Stimulated activated naive B cell treated with anti-CD40 and anti-IgM and Interleukin-4, amounts not matched to agents 10 μg/mL and 1 μg/mL and 100 μg/mL, for 72 hours (primary cell): ENCODE data around the gene BHLHE23.

Source experiments
- ATAC-seq, 2 donors: fragments of 150-1000 bp; cut with Tn5 transposase; replicated peaks; 2 replicates each; pipeline ENCODE4 v1.10.0; 2021; ENCODE audit warnings: moderate library complexity in 1 of 2
- DNase-seq: peaks from one replicate; pipeline ENCODE4 v3.0.0; 2021
- H3K27ac Mint-ChIP-seq: one replicate; pipeline ENCODE4 v1.8.0; 2022; ENCODE audit warnings: mild to moderate bottlenecking, mixed read lengths
- H3K27me3 Mint-ChIP-seq, 2 donors: one replicate each; pipeline ENCODE4 v1.8.0; 2022; ENCODE audit warnings: mixed read lengths in 2 of 2
- H3K36me3 Mint-ChIP-seq, 2 donors: one replicate each; pipeline ENCODE4 v1.8.0; 2022; ENCODE audit warnings: mixed read lengths in 2 of 2, mild to moderate bottlenecking in 1 of 2
- H3K4me1 Mint-ChIP-seq, 2 donors: one replicate each; pipeline ENCODE4 v1.8.0; 2022; ENCODE audit warnings: mixed read lengths in 2 of 2, mild to moderate bottlenecking in 1 of 2
- H3K4me3 Mint-ChIP-seq, 2 donors: one replicate each; pipeline ENCODE4 v1.8.0; 2022; ENCODE audit warnings: mild to moderate bottlenecking in 2 of 2, mixed read lengths in 2 of 2, moderate library complexity in 1 of 2
- H3K9me3 Mint-ChIP-seq, 2 donors: one replicate each; pipeline ENCODE4 v1.8.0; 2022; ENCODE audit warnings: mixed read lengths in 2 of 2, mild to moderate bottlenecking in 1 of 2

The BHLHE23 gene

GRCh38 chr20:63006540-63007359, at the start of gene BHLHE23:
TSS of gene BHLHE23 (minus strand) at chr20:63006964. CDS start at chr20:63006774, 190 bp downstream.
- no peak for DNase-seq
- Mint-ChIP-seq H3K27ac (peak within 1 kb of the TSS; percentile 89), H3K4me3 (peak within 1 kb of the TSS; percentile 46 to 72)

GRCh38 chr20:63055575-63056235, 48.9 kb upstream of the BHLHE23 start:
- no peak overlapping the region for H3K27ac Mint-ChIP-seq
- no peak overlapping the region for H3K4me3 Mint-ChIP-seq
- peaks cover 0 to 2% of the 10 kb centered on the region in 2 donors for H3K4me1 Mint-ChIP-seq
- no peaks in the 10 kb centered on the region for H3K36me3 Mint-ChIP-seq
- DNase-seq (no peak), ATAC-seq (peak in 1 of 2 donors; percentile 16)
- H3K9me3 Mint-ChIP-seq, result no peaks in the 10 kb centered on the region
- peaks cover 8 to 35% of the 10 kb centered on the region in 2 donors for H3K27me3 Mint-ChIP-seq

More at GRCh38 chr20:63006540-63007359, at the start of gene BHLHE23:
- H3K9me3 Mint-ChIP-seq, result no peaks in the 10 kb centered on the region
- H3K36me3 Mint-ChIP-seq, result no peaks in the 10 kb centered on the region
- peaks cover 26 to 54% of the 10 kb centered on the region in 2 donors for H3K4me1 Mint-ChIP-seq
- ATAC-seq, result no peak
- H3K27me3 Mint-ChIP-seq, result peaks cover 53 to 83% of the 10 kb centered on the region in 2 donors

GRCh38 chr20:63054681-63055240, 48.0 kb upstream of the BHLHE23 start:
- H3K27ac Mint-ChIP-seq, result no peak overlapping the region
- peaks cover 5 to 27% of the 10 kb centered on the region in 2 donors for H3K27me3 Mint-ChIP-seq
- H3K4me3 Mint-ChIP-seq, result no peak overlapping the region
- DNase-seq, result no peak
- peaks cover 0 to 2% of the 10 kb centered on the region in 2 donors for H3K4me1 Mint-ChIP-seq
- no peak for ATAC-seq
- H3K9me3 Mint-ChIP-seq, result no peaks in the 10 kb centered on the region
- no peaks in the 10 kb centered on the region for H3K36me3 Mint-ChIP-seq

- no peak for ATAC-seq
- peaks cover 0 to 3% of the 10 kb centered on the region in 2 donors for H3K9me3 Mint-ChIP-seq
- H3K36me3 Mint-ChIP-seq, result peaks cover 0 to 3% of the 10 kb centered on the region in 2 donors
- H3K4me3 Mint-ChIP-seq, result no peak overlapping the region
- no peak for DNase-seq
- peaks cover 5 to 20% of the 10 kb centered on the region in 2 donors for H3K27me3 Mint-ChIP-seq
- H3K27ac Mint-ChIP-seq, result no peak overlapping the region
- H3K4me1 Mint-ChIP-seq, result peaks cover 0 to 4% of the 10 kb centered on the region in 2 donors
Observed at GRCh38 chr20:63054103-63054474, 47.3 kb upstream of the BHLHE23 start.

DNA sequence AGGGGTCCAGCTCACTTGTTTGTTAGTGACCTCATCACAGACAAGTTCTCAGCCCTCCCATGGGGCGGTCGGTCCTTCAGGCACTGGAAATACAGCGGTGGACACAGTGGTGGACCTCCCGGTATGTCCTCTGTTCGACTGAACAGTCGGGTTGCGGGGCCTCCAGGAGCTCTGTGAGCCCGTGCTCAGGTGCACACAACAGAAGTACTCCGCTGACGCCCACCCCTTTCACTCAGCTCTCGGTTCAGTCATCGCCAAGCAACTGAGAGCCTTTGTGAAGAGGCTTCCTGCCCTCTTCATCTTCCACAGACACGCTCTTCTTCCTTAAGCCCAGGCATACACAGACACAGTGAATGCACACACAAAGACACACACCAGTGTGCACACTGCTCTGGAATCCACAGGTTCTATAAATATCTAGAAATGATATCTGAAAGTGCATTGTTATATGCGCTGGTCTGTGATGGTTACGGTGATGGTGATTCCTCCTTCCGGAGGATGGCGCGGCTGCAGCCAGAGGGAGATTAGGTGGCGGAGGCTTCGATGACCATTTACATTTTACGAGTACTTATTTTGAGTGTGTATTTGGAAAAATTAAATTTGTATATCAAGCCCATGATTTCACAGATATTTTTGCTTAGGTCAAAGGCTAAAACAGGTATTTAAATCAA, 46.8 kb upstream of the BHLHE23 start:
- peaks cover 0 to 4% of the 10 kb centered on the region in 2 donors for H3K4me1 Mint-ChIP-seq
- H3K27me3 Mint-ChIP-seq, result peaks cover 5 to 20% of the 10 kb centered on the region in 2 donors
- H3K9me3 Mint-ChIP-seq, result peaks cover 0 to 3% of the 10 kb centered on the region in 2 donors
- peaks cover 0 to 3% of the 10 kb centered on the region in 2 donors for H3K36me3 Mint-ChIP-seq
- DNase-seq (no peak), ATAC-seq (no peak)
- no peak overlapping the region for H3K27ac Mint-ChIP-seq
- H3K4me3 Mint-ChIP-seq, result no peak overlapping the region

GRCh38 chr20:63052571-63053431, 46.0 kb upstream of the BHLHE23 start:
- Mint-ChIP-seq H3K4me3 (no peak overlapping the region), H3K36me3 (peaks cover 0 to 3% of the 10 kb centered on the region in 2 donors), H3K4me1 (peaks cover 0 to 4% of the 10 kb centered on the region in 2 donors), H3K27me3 (peaks cover 5 to 23% of the 10 kb centered on the region in 2 donors), H3K9me3 (peaks cover 0 to 3% of the 10 kb centered on the region in 2 donors), H3K27ac (no peak overlapping the region)
- ATAC-seq, result no peak
- DNase-seq, result no peak

DNA sequence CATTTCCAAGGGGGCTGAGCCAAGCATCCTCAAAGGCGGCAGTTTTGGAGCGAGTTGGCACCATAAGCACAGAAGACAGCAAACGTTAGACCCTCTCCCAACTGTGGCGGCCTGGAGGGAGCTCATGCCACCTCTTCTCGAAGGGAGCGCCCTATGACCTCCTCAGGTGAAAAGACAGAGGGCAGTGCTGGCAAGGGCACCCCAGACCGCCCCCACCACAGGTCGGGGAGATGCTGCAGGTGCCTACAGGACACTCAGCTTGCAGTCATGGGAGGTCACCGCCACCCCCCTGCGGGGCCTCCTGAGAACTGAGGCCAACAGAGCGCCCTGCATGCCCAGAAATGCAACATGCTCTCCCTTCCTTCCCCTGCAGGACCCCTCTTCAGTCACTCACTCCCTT, 45.1 kb upstream of the BHLHE23 start:
- H3K27ac Mint-ChIP-seq, result no peak overlapping the region
- DNase-seq, result no peak
- H3K27me3 Mint-ChIP-seq, result peaks cover 5 to 30% of the 10 kb centered on the region in 2 donors
- H3K36me3 Mint-ChIP-seq, result peaks cover 2 to 3% of the 10 kb centered on the region in 2 donors
- H3K4me1 Mint-ChIP-seq, result peaks cover 0 to 4% of the 10 kb centered on the region in 2 donors
- no peak overlapping the region for H3K4me3 Mint-ChIP-seq
- no peak for ATAC-seq
- H3K9me3 Mint-ChIP-seq, result peaks cover 0 to 7% of the 10 kb centered on the region in 2 donors

GRCh38 chr20:63051186-63051860, 44.6 kb upstream of the BHLHE23 start:
- no peak overlapping the region for H3K4me3 Mint-ChIP-seq
- H3K27ac Mint-ChIP-seq, result no peak overlapping the region
- peaks cover 0 to 7% of the 10 kb centered on the region in 2 donors for H3K9me3 Mint-ChIP-seq
- no peak for ATAC-seq
- H3K36me3 Mint-ChIP-seq, result peaks cover 2 to 3% of the 10 kb centered on the region in 2 donors
- no peak for DNase-seq
- H3K27me3 Mint-ChIP-seq, result peaks cover 8 to 33% of the 10 kb centered on the region in 2 donors
- peaks cover 0 to 2% of the 10 kb centered on the region in 2 donors for H3K4me1 Mint-ChIP-seq

DNA sequence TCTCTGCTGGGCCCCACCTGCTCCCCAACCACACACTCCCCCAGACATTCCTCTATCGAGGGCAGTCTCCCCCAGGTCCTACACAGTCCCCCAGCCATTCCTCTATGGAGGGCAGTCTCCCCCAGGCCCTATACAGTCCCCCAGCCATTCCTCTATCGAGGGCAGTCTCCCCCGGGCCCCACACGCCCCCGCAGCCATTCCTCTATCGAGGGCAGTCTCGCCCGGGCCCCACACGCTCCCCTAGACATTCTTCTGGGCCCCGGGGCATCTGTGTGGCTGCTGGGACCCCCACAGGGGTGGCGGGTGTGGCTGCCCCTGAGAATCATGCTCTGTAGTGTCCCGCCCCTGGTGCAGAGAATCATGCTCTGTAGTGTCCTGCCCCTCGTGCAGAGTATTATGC, 43.6 kb upstream of the BHLHE23 start:
- peaks cover 14 to 40% of the 10 kb centered on the region in 2 donors for H3K27me3 Mint-ChIP-seq
- H3K27ac Mint-ChIP-seq, result no peak overlapping the region
- peaks cover 0 to 7% of the 10 kb centered on the region in 2 donors for H3K9me3 Mint-ChIP-seq
- peaks cover 0 to 2% of the 10 kb centered on the region in 2 donors for H3K4me1 Mint-ChIP-seq
- H3K4me3 Mint-ChIP-seq, result no peak overlapping the region
- DNase-seq (no peak), ATAC-seq (no peak)
- peaks cover 2 to 3% of the 10 kb centered on the region in 2 donors for H3K36me3 Mint-ChIP-seq

GRCh38 chr20:63049561-63050221, 42.9 kb upstream of the BHLHE23 start:
- ATAC-seq (peak in 1 of 2 donors; percentile 22), DNase-seq (no peak)
- no peak overlapping the region for H3K27ac Mint-ChIP-seq

DNA sequence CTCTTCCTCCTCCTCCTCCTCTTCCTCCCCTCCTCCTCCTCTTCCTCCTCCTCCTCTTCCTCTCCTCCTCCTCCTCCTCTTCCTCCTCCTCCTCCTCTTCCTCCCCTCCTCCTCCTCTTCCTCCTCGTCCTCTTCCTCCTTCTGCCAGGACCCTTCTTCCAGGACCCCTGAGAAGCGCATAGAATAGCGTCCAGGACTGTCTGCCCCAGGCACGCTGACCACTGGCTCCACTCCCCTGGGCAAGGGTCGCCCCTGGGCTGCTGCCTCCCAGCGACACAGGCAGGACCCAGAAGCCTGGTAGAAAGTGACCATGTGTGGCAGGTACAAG, 42.4 kb upstream of the BHLHE23 start:
- H3K4me3 Mint-ChIP-seq, result no peak overlapping the region
- peaks cover 2 to 3% of the 10 kb centered on the region in 2 donors for H3K36me3 Mint-ChIP-seq
- DNase-seq (no peak), ATAC-seq (peak in 1 of 2 donors; percentile 14)
- H3K27ac Mint-ChIP-seq, result peak overlapping the region; percentile 91
- H3K27me3 Mint-ChIP-seq, result peaks cover 18 to 37% of the 10 kb centered on the region in 2 donors
- H3K9me3 Mint-ChIP-seq, result peaks cover 0 to 7% of the 10 kb centered on the region in 2 donors
- H3K4me1 Mint-ChIP-seq, result peaks cover 0 to 2% of the 10 kb centered on the region in 2 donors

More at GRCh38 chr20:63049561-63050221, 42.9 kb upstream of the BHLHE23 start:
- peaks cover 0 to 7% of the 10 kb centered on the region in 2 donors for H3K9me3 Mint-ChIP-seq
- H3K27me3 Mint-ChIP-seq, result peaks cover 18 to 42% of the 10 kb centered on the region in 2 donors
- no peak overlapping the region for H3K4me3 Mint-ChIP-seq
- H3K4me1 Mint-ChIP-seq, result peaks cover 0 to 2% of the 10 kb centered on the region in 2 donors
- H3K36me3 Mint-ChIP-seq, result peaks cover 2 to 3% of the 10 kb centered on the region in 2 donors

- H3K9me3 Mint-ChIP-seq, result peaks cover 0 to 7% of the 10 kb centered on the region in 2 donors
- no peak overlapping the region for H3K4me3 Mint-ChIP-seq
- peaks cover 0 to 3% of the 10 kb centered on the region in 2 donors for H3K4me1 Mint-ChIP-seq
- H3K27ac Mint-ChIP-seq, result peak overlapping the region; percentile 51
- H3K27me3 Mint-ChIP-seq, result peaks cover 21 to 36% of the 10 kb centered on the region in 2 donors
- H3K36me3 Mint-ChIP-seq, result peaks cover 2 to 3% of the 10 kb centered on the region in 2 donors
- DNase-seq (no peak), ATAC-seq (peak in 1 of 2 donors; percentile 31)
Observed at GRCh38 chr20:63048516-63049190, 41.9 kb upstream of the BHLHE23 start.
